ENCODE measurements around the gene RNF212B. TPM values are rescaled to one million over a fixed set of nuclear protein-coding genes. Genes with fewer than 3 reads are reported as not detected.
"Not testable (repeated sequence)": the region's sequence is repeated elsewhere in the genome, so short reads cannot be mapped to it uniquely, and the experiment has no call there.

The RNF212B gene, protein sequence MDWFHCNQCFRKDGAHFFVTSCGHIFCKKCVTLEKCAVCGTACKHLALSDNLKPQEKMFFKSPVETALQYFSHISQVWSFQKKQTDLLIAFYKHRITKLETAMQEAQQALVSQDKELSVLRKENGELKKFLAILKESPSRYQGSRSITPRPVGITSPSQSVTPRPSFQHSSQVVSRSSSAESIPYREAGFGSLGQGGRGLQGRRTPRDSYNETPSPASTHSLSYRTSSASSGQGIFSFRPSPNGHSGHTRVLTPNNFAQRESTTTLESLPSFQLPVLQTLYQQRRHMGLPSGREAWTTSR
- total RNA-seq (0.05 TPM), polyA plus RNA-seq (0.07 TPM)
- long read RNA-seq, donor 1, result 0 reads
- long read RNA-seq, donor 2, result 0 reads
- long read RNA-seq, donor 3, result 0 reads
- long read RNA-seq, donor 4, result 0 reads
- long read RNA-seq, donor 5, result 0 reads
- long read RNA-seq, donor 6, result 0 reads
- long read RNA-seq, donor 7, result 0 reads
- long read RNA-seq, donor 8, result 0 reads
- long read RNA-seq, donor 9, result 0 reads
- long read RNA-seq, donor 10, result 0 reads

GRCh38 chr14:23237772-23238594 lies at the start of gene RNF212B:
Gene RNF212B, plus strand, starts transcription at chr14:23237936. Its CDS starts 2,410 bp downstream, at chr14:23240346.
- H3K4me3 ChIP-seq (ENCODE audit: low read length in 2 of 2), result no peak within 1 kb of the TSS
- no peak within 1 kb of the TSS for H3K27ac ChIP-seq (ENCODE audit: low read depth in 1 of 2, low read length in 1 of 2)
- peak; percentile 13 to 76 (median 46) for DNase-seq (ENCODE audit: low read depth in 6 of 9, low spot score in 9 of 9)
- H3K27me3 ChIP-seq (ENCODE audit: control insufficient read depth in 2 of 2, insufficient read depth in 1 of 2, low read length in 1 of 2), result peaks cover 0 to 11% of the 10 kb centered on the region in 2 donors
- WGBS, result 34% methylated on average over 39 of the region's 39 CpGs
- no peaks in the 10 kb centered on the region for H3K9me3 ChIP-seq (ENCODE audit: control insufficient read depth in 2 of 2, insufficient read depth in 1 of 2, low read length in 1 of 2)
- H3K36me3 ChIP-seq (ENCODE audit: control insufficient read depth in 2 of 2, insufficient read depth in 2 of 2, low read length in 1 of 2), result no peaks in the 10 kb centered on the region
- H3K4me1 ChIP-seq (ENCODE audit: control insufficient read depth in 2 of 2, insufficient read depth in 2 of 2, low read length in 2 of 2), result peaks cover 0 to 4% of the 10 kb centered on the region in 2 donors

- H3K4me3 ChIP-seq (ENCODE audit: low read length in 2 of 2), result no peak overlapping the region
- no peak for DNase-seq (ENCODE audit: low read depth in 6 of 9, low spot score in 9 of 9)
- H3K27me3 ChIP-seq (ENCODE audit: control insufficient read depth in 2 of 2, insufficient read depth in 1 of 2, low read length in 1 of 2), result no peaks in the 10 kb centered on the region
- H3K4me1 ChIP-seq (ENCODE audit: control insufficient read depth in 2 of 2, insufficient read depth in 2 of 2, low read length in 2 of 2), result no peaks in the 10 kb centered on the region
- no peaks in the 10 kb centered on the region for H3K36me3 ChIP-seq (ENCODE audit: control insufficient read depth in 2 of 2, insufficient read depth in 2 of 2, low read length in 1 of 2)
- no peaks in the 10 kb centered on the region for H3K9me3 ChIP-seq (ENCODE audit: control insufficient read depth in 2 of 2, insufficient read depth in 1 of 2, low read length in 1 of 2)
- 93% methylated on average over 3 of the region's 3 CpGs for WGBS
- H3K27ac ChIP-seq (ENCODE audit: low read depth in 1 of 2, low read length in 1 of 2), result no peak overlapping the region
These were observed 44.3 kb upstream of the RNF212B start for GRCh38 chr14:23193432-23193831.

GRCh38 chr14:23195552-23196101 lies 42.1 kb upstream of the RNF212B start:
- Histone ChIP-seq H3K27ac (ENCODE audit: low read depth in 1 of 2, low read length in 1 of 2) (no peak overlapping the region), H3K36me3 (ENCODE audit: control insufficient read depth in 2 of 2, insufficient read depth in 2 of 2, low read length in 1 of 2) (no peaks in the 10 kb centered on the region), H3K4me3 (ENCODE audit: low read length in 2 of 2) (no peak overlapping the region), H3K4me1 (ENCODE audit: control insufficient read depth in 2 of 2, insufficient read depth in 2 of 2, low read length in 2 of 2) (no peaks in the 10 kb centered on the region), H3K27me3 (ENCODE audit: control insufficient read depth in 2 of 2, insufficient read depth in 1 of 2, low read length in 1 of 2) (no peaks in the 10 kb centered on the region), H3K9me3 (ENCODE audit: control insufficient read depth in 2 of 2, insufficient read depth in 1 of 2, low read length in 1 of 2) (no peaks in the 10 kb centered on the region)
- WGBS, result 88% methylated on average over 7 of the region's 7 CpGs
- no peak for DNase-seq (ENCODE audit: low read depth in 6 of 9, low spot score in 9 of 9)

DNA sequence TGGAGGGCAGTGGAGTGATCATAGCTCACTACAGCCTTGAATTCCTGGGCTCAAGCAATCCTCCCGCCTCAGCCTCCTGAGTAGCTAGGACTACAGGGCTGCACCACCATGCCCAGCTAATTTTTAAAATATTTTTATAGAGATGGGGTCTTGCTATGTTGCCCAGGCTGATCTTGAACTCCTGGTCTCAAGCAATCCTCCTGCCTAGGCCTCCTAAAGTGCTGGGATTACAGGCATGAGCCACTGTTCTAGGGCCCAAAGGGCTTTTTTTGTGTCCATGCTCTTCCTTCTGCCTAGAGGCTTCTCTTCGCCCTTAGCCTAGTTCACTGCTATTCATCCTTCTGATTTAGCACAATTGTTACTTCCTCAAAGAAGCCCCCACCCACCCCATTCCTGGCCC lies 41.2 kb upstream of the RNF212B start:
- not testable (repeated sequence) for H3K4me3 ChIP-seq (ENCODE audit: low read length in 2 of 2); H3K27ac ChIP-seq (ENCODE audit: low read depth in 1 of 2, low read length in 1 of 2); H3K4me1 ChIP-seq (ENCODE audit: control insufficient read depth in 2 of 2, insufficient read depth in 2 of 2, low read length in 2 of 2); H3K36me3 ChIP-seq (ENCODE audit: control insufficient read depth in 2 of 2, insufficient read depth in 2 of 2, low read length in 1 of 2); DNase-seq (ENCODE audit: low read depth in 6 of 9, low spot score in 9 of 9); H3K27me3 ChIP-seq (ENCODE audit: control insufficient read depth in 2 of 2, insufficient read depth in 1 of 2, low read length in 1 of 2); H3K9me3 ChIP-seq (ENCODE audit: control insufficient read depth in 2 of 2, insufficient read depth in 1 of 2, low read length in 1 of 2)
- 99% methylated on average over 2 of the region's 2 CpGs for WGBS

GRCh38 chr14:23199141-23199540 lies 38.6 kb upstream of the RNF212B start:
- not testable (repeated sequence) for H3K27ac ChIP-seq (ENCODE audit: low read depth in 1 of 2, low read length in 1 of 2); H3K4me1 ChIP-seq (ENCODE audit: control insufficient read depth in 2 of 2, insufficient read depth in 2 of 2, low read length in 2 of 2); H3K27me3 ChIP-seq (ENCODE audit: control insufficient read depth in 2 of 2, insufficient read depth in 1 of 2, low read length in 1 of 2); H3K36me3 ChIP-seq (ENCODE audit: control insufficient read depth in 2 of 2, insufficient read depth in 2 of 2, low read length in 1 of 2); H3K4me3 ChIP-seq (ENCODE audit: low read length in 2 of 2); H3K9me3 ChIP-seq (ENCODE audit: control insufficient read depth in 2 of 2, insufficient read depth in 1 of 2, low read length in 1 of 2); DNase-seq (ENCODE audit: low read depth in 6 of 9, low spot score in 9 of 9)
- 95% methylated on average over 1 of the region's 1 CpG for WGBS

- no peaks in the 10 kb centered on the region for H3K27me3 ChIP-seq (ENCODE audit: control insufficient read depth in 2 of 2, insufficient read depth in 1 of 2, low read length in 1 of 2)
- no peaks in the 10 kb centered on the region for H3K36me3 ChIP-seq (ENCODE audit: control insufficient read depth in 2 of 2, insufficient read depth in 2 of 2, low read length in 1 of 2)
- 97% methylated on average over 7 of the region's 7 CpGs for WGBS
- H3K9me3 ChIP-seq (ENCODE audit: control insufficient read depth in 2 of 2, insufficient read depth in 1 of 2, low read length in 1 of 2), result no peaks in the 10 kb centered on the region
- no peak overlapping the region for H3K4me3 ChIP-seq (ENCODE audit: low read length in 2 of 2)
- H3K4me1 ChIP-seq (ENCODE audit: control insufficient read depth in 2 of 2, insufficient read depth in 2 of 2, low read length in 2 of 2), result no peaks in the 10 kb centered on the region
- DNase-seq (ENCODE audit: low read depth in 6 of 9, low spot score in 9 of 9), result no peak
- H3K27ac ChIP-seq (ENCODE audit: low read depth in 1 of 2, low read length in 1 of 2), result no peak overlapping the region
These were observed 35.7 kb upstream of the RNF212B start for GRCh38 chr14:23202001-23202400.

DNA sequence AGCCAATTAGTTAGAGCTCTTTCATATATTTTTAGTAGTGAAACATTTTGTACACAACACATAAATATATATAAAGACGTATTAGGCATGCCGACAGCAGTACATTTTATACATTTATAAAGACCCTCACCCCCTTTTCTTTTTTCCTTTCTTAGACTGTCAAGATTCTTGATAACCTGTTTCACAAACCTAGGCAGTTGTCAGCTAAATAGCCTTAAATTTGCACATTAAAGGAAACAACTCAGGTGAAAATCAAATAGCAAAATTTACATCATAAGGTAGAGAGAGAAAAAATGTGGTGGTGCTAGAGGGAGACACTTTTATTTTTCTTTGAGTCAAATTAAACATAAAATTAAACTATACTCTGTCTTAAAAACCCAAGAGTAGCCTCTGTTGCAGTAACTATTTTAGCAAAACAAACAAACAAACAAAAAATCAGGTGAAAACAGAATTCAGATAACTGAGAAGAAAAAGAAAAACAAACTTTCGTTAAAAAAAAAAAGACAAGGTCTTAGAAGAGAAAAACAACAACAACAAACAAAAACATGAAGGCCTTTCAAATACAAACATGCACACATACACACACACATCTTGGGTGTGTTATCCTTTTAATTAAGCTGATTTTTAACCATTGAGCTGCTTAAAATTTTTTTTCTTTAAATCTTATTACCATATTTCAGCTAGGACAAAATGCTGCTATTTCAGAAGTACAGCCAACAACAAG lies 31.2 kb upstream of the RNF212B start:
- 97% methylated on average over 3 of the region's 3 CpGs for WGBS
- no peak overlapping the region for H3K4me3 ChIP-seq (ENCODE audit: low read length in 2 of 2)
- H3K27ac ChIP-seq (ENCODE audit: low read depth in 1 of 2, low read length in 1 of 2), result no peak overlapping the region
- H3K9me3 ChIP-seq (ENCODE audit: control insufficient read depth in 2 of 2, insufficient read depth in 1 of 2, low read length in 1 of 2), result no peaks in the 10 kb centered on the region
- H3K27me3 ChIP-seq (ENCODE audit: control insufficient read depth in 2 of 2, insufficient read depth in 1 of 2, low read length in 1 of 2), result no peaks in the 10 kb centered on the region
- no peak for DNase-seq (ENCODE audit: low read depth in 6 of 9, low spot score in 9 of 9)
- H3K36me3 ChIP-seq (ENCODE audit: control insufficient read depth in 2 of 2, insufficient read depth in 2 of 2, low read length in 1 of 2), result no peaks in the 10 kb centered on the region
- H3K4me1 ChIP-seq (ENCODE audit: control insufficient read depth in 2 of 2, insufficient read depth in 2 of 2, low read length in 2 of 2), result no peaks in the 10 kb centered on the region

GRCh38 chr14:23207146-23207540 lies 30.6 kb upstream of the RNF212B start:
- WGBS, result 92% methylated on average over 3 of the region's 3 CpGs
- DNase-seq (ENCODE audit: low read depth in 6 of 9, low spot score in 9 of 9), result no peak
- no peaks in the 10 kb centered on the region for H3K4me1 ChIP-seq (ENCODE audit: control insufficient read depth in 2 of 2, insufficient read depth in 2 of 2, low read length in 2 of 2)
- H3K4me3 ChIP-seq (ENCODE audit: low read length in 2 of 2), result no peak overlapping the region
- no peak overlapping the region for H3K27ac ChIP-seq (ENCODE audit: low read depth in 1 of 2, low read length in 1 of 2)
- no peaks in the 10 kb centered on the region for H3K36me3 ChIP-seq (ENCODE audit: control insufficient read depth in 2 of 2, insufficient read depth in 2 of 2, low read length in 1 of 2)
- no peaks in the 10 kb centered on the region for H3K9me3 ChIP-seq (ENCODE audit: control insufficient read depth in 2 of 2, insufficient read depth in 1 of 2, low read length in 1 of 2)
- no peaks in the 10 kb centered on the region for H3K27me3 ChIP-seq (ENCODE audit: control insufficient read depth in 2 of 2, insufficient read depth in 1 of 2, low read length in 1 of 2)

Data from thymus (tissue), 14 donors.